Calu3 (cell line): ENCODE results near the gene ELMO1. TPM values are rescaled to one million over a fixed set of nuclear protein-coding genes. Genes with fewer than 3 reads are reported as not detected.

Experiments used
- BruUV-seq: library from RNA; stranded (reverse); fragments of 400-500 nt; replicated peaks from 2 replicates; lab custom pipeline; 2021; lab: Mats Ljungman, UMichigan
- CTCF ChIA-PET: fragments of 300-600 bp; sonication (Branson Sonifier 250); formaldehyde crosslinking; loops from one replicate; lab custom pipeline; 2022; ENCODE audit warnings: antibody characterized with exemption; lab: Charles Lee
- DNase-seq: peaks from one replicate; pipeline ENCODE4 v3.0.0; 2022
- H3K27ac Mint-ChIP-seq: one replicate; pipeline ENCODE4 v1.8.0; 2022; ENCODE audit warnings: mixed read lengths; ENCODE audit not compliant: unreplicated experiment
- H3K27me3 Mint-ChIP-seq: one replicate; pipeline ENCODE4 v1.8.0; 2022; ENCODE audit warnings: mixed read lengths; ENCODE audit not compliant: unreplicated experiment
- H3K36me3 Mint-ChIP-seq: one replicate; pipeline ENCODE4 v1.8.0; 2022; ENCODE audit warnings: mild to moderate bottlenecking, moderate library complexity, mixed read lengths; ENCODE audit not compliant: insufficient read depth, unreplicated experiment
- H3K4me1 Mint-ChIP-seq: one replicate; pipeline ENCODE4 v1.8.0; 2022; ENCODE audit warnings: mild to moderate bottlenecking, low read depth, mixed read lengths; ENCODE audit not compliant: unreplicated experiment
- H3K4me3 Mint-ChIP-seq: one replicate; pipeline ENCODE4 v1.8.0; 2022; ENCODE audit warnings: mild to moderate bottlenecking, low read depth, moderate library complexity, mixed read lengths; ENCODE audit not compliant: unreplicated experiment
- H3K9me3 Mint-ChIP-seq: one replicate; pipeline ENCODE4 v1.8.0; 2022; ENCODE audit warnings: low read depth, mixed read lengths; ENCODE audit not compliant: unreplicated experiment
- CTCF ChIP-seq: fragments of 200-600 bp; IDR thresholded peaks from one replicate; pipeline ENCODE4 v1.8.0; 2022; ENCODE audit warnings: antibody characterized with exemption; ENCODE audit not compliant: unreplicated experiment
- intact Hi-C: fragments of 100-400 bp; cut with micrococcal nuclease; formaldehyde crosslinking; loops from one replicate; pipeline ENCODE4 v1.10.0; 2022; ENCODE audit not compliant: unreplicated experiment
- total RNA-seq: library from RNA; stranded (reverse); gene quantifications from 2 replicates; pipeline ENCODE4 v1.2.3, GENCODE V29; 2022

The ELMO1 gene
- total RNA-seq, 1 experiment from 2014 or later = not detected

GRCh38 chr7:37429435-37429791 lies 19.3 kb downstream of the ELMO1 start:
- Mint-ChIP-seq H3K4me1 (no peaks in the 10 kb centered on the region), H3K36me3 (no peaks in the 10 kb centered on the region), H3K27me3 (peaks cover 5% of the 10 kb centered on the region), H3K9me3 (no peaks in the 10 kb centered on the region), H3K27ac (no peak overlapping the region), H3K4me3 (no peak overlapping the region)
- CTCF ChIA-PET = no interaction called here
- no peak for DNase-seq
- intact Hi-C loops = no loop called here
- BruUV-seq = no TSS peak
- TF ChIP-seq CTCF = no peak

- Mint-ChIP-seq H3K27me3 (no peaks in the 10 kb centered on the region), H3K4me1 (no peaks in the 10 kb centered on the region), H3K36me3 (no peaks in the 10 kb centered on the region), H3K9me3 (no peaks in the 10 kb centered on the region), H3K4me3 (no peak overlapping the region), H3K27ac (no peak overlapping the region)
- CTCF ChIA-PET = no interaction called here
- TF ChIP-seq CTCF = no peak
- no peak for DNase-seq
- intact Hi-C loops = no loop called here
- no TSS peak for BruUV-seq
Measured at GRCh38 chr7:37428681-37429434, 19.8 kb downstream of the ELMO1 start.

GRCh38 chr7:37427276-37427940 lies 21.3 kb downstream of the ELMO1 start:
- Mint-ChIP-seq H3K27ac (no peak overlapping the region), H3K4me3 (no peak overlapping the region), H3K9me3 (no peaks in the 10 kb centered on the region), H3K27me3 (no peaks in the 10 kb centered on the region), H3K36me3 (no peaks in the 10 kb centered on the region), H3K4me1 (no peaks in the 10 kb centered on the region)
- no peak for TF ChIP-seq CTCF
- no TSS peak for BruUV-seq
- intact Hi-C loops = no loop called here
- no peak for DNase-seq
- CTCF ChIA-PET = interaction anchor here (0.7 kb wide), 1 partner anchor 874 kb away, joined by 3 read pairs; no protein-coding TSS in a partner anchor

GRCh38 chr7:37425498-37425897 lies 23.2 kb downstream of the ELMO1 start:
- no peak for TF ChIP-seq CTCF
- CTCF ChIA-PET = interaction anchor here (0.7 kb wide), 1 partner anchor 402 kb away, joined by 3 read pairs; no protein-coding TSS in a partner anchor
- peaks cover 14% of the 10 kb centered on the region for H3K27me3 Mint-ChIP-seq

More at GRCh38 chr7:37425498-37425897, 23.2 kb downstream of the ELMO1 start:
- Mint-ChIP-seq H3K4me1 (no peaks in the 10 kb centered on the region), H3K36me3 (no peaks in the 10 kb centered on the region), H3K4me3 (no peak overlapping the region), H3K27ac (no peak overlapping the region), H3K9me3 (no peaks in the 10 kb centered on the region)
- no peak for DNase-seq
- intact Hi-C loops = no loop called here
- BruUV-seq = no TSS peak
